ENCODE data around the gene PLAAT2.
"Not testable (repeated sequence)": the region's sequence is repeated elsewhere in the genome, so short reads cannot be mapped to it uniquely, and the experiment has no call there.

The PLAAT2 gene

GRCh38 chr11:63563201-63564055 is at the start of gene PLAAT2:
Gene PLAAT2, minus strand, starts transcription at chr11:63563379. Its CDS starts 55 bp downstream, at chr11:63563324.
- no peak for DNase-seq (ENCODE audit: low read depth, low spot score)

- DNase-seq (ENCODE audit: low read depth, low spot score), result no peak
Measured at GRCh38 chr11:63612181-63612580, 49.0 kb upstream of the PLAAT2 start.

GRCh38 chr11:63611395-63611747 is 48.2 kb upstream of the PLAAT2 start:
- DNase-seq (ENCODE audit: low read depth, low spot score), result no peak

- DNase-seq (ENCODE audit: low read depth, low spot score), result peak; percentile 71
Measured at GRCh38 chr11:63610604-63611394, 47.6 kb upstream of the PLAAT2 start.

GRCh38 chr11:63609971-63610580 is 46.9 kb upstream of the PLAAT2 start:
- DNase-seq (ENCODE audit: low read depth, low spot score), result no peak

GRCh38 chr11:63609536-63609935 is 46.4 kb upstream of the PLAAT2 start:
- DNase-seq (ENCODE audit: low read depth, low spot score), result no peak

GRCh38 chr11:63608353-63609345 is 45.5 kb upstream of the PLAAT2 start:
- DNase-seq (ENCODE audit: low read depth, low spot score), result no peak

GRCh38 chr11:63603180-63603518 is 40.0 kb upstream of the PLAAT2 start:
- no peak for DNase-seq (ENCODE audit: low read depth, low spot score)

GRCh38 chr11:63602290-63603179 is 39.4 kb upstream of the PLAAT2 start:
- DNase-seq (ENCODE audit: low read depth, low spot score), result not testable (repeated sequence)

- DNase-seq (ENCODE audit: low read depth, low spot score), result no peak
Measured at GRCh38 chr11:63599211-63600122, 36.3 kb upstream of the PLAAT2 start.

- no peak for DNase-seq (ENCODE audit: low read depth, low spot score)
Measured at GRCh38 chr11:63598556-63598955, 35.4 kb upstream of the PLAAT2 start.

GRCh38 chr11:63595296-63595695 is 32.1 kb upstream of the PLAAT2 start:
- no peak for DNase-seq (ENCODE audit: low read depth, low spot score)

GRCh38 chr11:63592975-63593395 is 29.8 kb upstream of the PLAAT2 start:
- DNase-seq (ENCODE audit: low read depth, low spot score), result no peak

GRCh38 chr11:63590024-63590788 is 27.0 kb upstream of the PLAAT2 start:
- DNase-seq (ENCODE audit: low read depth, low spot score), result no peak

GRCh38 chr11:63589000-63589399 is 25.8 kb upstream of the PLAAT2 start:
- DNase-seq (ENCODE audit: low read depth, low spot score), result no peak

GRCh38 chr11:63586451-63587166 is 23.4 kb upstream of the PLAAT2 start:
- no peak for DNase-seq (ENCODE audit: low read depth, low spot score)

GRCh38 chr11:63583357-63583677 is 20.1 kb upstream of the PLAAT2 start:
- DNase-seq (ENCODE audit: low read depth, low spot score), result no peak

GRCh38 chr11:63581224-63581623 is 18.0 kb upstream of the PLAAT2 start:
- not testable (repeated sequence) for DNase-seq (ENCODE audit: low read depth, low spot score)

All from iPS DF 19.7 (cell line).